ENCODE measurements around the gene C2orf49.

The C2orf49 gene

GRCh38 chr2:105371810-105372209 lies 34.5 kb downstream of the C2orf49 start:
- ChIA-PET POLR2A (no interaction called here), CTCF (interaction anchor here (1.0 kb wide), 1 partner anchor 33 kb away, joined by 3 read pairs; no protein-coding TSS in a partner anchor)
- no peak for DNase-seq (ENCODE audit: extremely low spot score)
- TF ChIP-seq CTBP1 (IDR thresholded peaks at IDR 0.05; ENCODE audit: borderline replicate concordance) (no peak), NFRKB (IDR thresholded peaks at IDR 0.05) (no peak), ELF4 (IDR thresholded peaks at IDR 0.05) (no peak), HDGF (IDR thresholded peaks at IDR 0.05; ENCODE audit: borderline replicate concordance) (no peak), LEF1 (IDR thresholded peaks at IDR 0.05; ENCODE audit: borderline replicate concordance) (no peak), PKNOX1 (IDR thresholded peaks at IDR 0.05) (no peak), SUZ12 (IDR thresholded peaks at IDR 0.05) (no peak), TARDBP (IDR thresholded peaks at IDR 0.05) (no peak), ZNF384 (IDR thresholded peaks at IDR 0.05) (no peak), FOXA1 (IDR thresholded peaks at IDR 0.05) (no peak), L3MBTL2 (conservative IDR thresholded peaks at IDR 0.05) (no peak), FOXM1 (IDR thresholded peaks at IDR 0.05; ENCODE audit: borderline replicate concordance) (no peak), ARNT (IDR thresholded peaks at IDR 0.05) (no peak), BHLHE40 (IDR thresholded peaks at IDR 0.05; ENCODE audit: borderline replicate concordance) (no peak), SP1 (IDR thresholded peaks at IDR 0.05) (no peak), FOXK2 (IDR thresholded peaks at IDR 0.05) (no peak)

DNA sequence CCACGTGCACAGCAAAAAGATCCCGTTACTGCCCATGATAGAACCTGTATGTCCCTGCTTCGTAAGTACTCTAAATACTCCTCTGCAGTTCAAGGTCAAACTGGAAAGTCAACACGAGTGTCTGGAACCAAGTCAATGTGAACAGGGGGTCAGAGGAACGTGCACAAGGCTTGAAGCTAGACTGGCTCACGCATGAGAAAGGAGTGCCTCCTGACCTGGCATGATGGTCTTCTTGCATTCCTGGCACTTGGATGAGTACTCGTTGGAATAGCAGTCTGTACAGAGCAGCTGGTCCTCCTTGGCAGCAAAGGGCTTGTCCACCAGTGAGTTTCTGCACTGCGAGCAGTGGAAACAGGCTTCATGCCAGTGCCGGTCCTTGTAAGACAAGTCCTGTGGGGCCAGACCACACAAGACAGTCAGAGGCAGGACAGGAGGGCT lies 36.0 kb downstream of the C2orf49 start:
- DNase-seq (ENCODE audit: extremely low spot score): no peak
- POLR2A ChIA-PET: no interaction called here
- CTCF ChIA-PET: no interaction called here
- no peak for TF ChIP-seq BHLHE40 (IDR thresholded peaks at IDR 0.05; ENCODE audit: borderline replicate concordance)
- no peak for TF ChIP-seq TARDBP (IDR thresholded peaks at IDR 0.05)
- TF ChIP-seq SUZ12 (IDR thresholded peaks at IDR 0.05): no peak
- no peak for TF ChIP-seq ZNF384 (IDR thresholded peaks at IDR 0.05)
- no peak for TF ChIP-seq ARNT (IDR thresholded peaks at IDR 0.05)
- TF ChIP-seq FOXM1 (IDR thresholded peaks at IDR 0.05; ENCODE audit: borderline replicate concordance): no peak
- TF ChIP-seq NFRKB (IDR thresholded peaks at IDR 0.05): no peak

- TF ChIP-seq TARDBP (IDR thresholded peaks at IDR 0.05): no peak
- no peak for DNase-seq (ENCODE audit: extremely low spot score)
- CTCF ChIA-PET: no interaction called here
- POLR2A ChIA-PET: no interaction called here
Measured at GRCh38 chr2:105373895-105374401, 36.6 kb downstream of the C2orf49 start.

DNA sequence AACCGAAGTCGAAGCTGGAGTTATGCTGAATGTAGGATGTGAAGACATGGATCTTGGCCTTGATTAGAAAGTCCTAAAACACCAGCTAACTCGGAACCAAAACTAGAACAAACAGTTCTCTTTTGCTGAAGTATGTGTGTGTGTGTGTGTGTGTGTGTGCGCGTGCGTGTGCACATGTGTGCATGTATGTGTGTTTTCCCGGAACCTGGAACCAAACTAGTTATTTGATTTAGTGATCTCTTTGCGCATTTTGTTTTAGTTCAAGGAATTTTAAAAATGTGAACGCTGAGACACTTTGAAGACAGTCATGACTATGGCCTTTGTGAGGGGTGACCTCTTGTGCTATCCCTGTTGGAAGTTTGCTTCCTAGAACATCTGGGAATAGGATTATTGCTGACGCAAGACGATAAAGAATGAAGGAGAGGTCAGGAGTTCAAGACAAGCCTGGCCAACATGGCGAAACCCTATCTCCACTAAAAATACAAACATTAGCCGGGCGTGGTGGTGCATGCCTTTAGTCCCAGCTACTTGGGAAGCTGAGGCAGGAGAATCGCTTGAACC lies 37.7 kb downstream of the C2orf49 start:
- TF ChIP-seq SUZ12 (IDR thresholded peaks at IDR 0.05) (no peak), PKNOX1 (IDR thresholded peaks at IDR 0.05) (no peak), NFRKB (IDR thresholded peaks at IDR 0.05) (no peak), L3MBTL2 (conservative IDR thresholded peaks at IDR 0.05) (no peak), SP1 (IDR thresholded peaks at IDR 0.05) (no peak), ELF4 (IDR thresholded peaks at IDR 0.05) (no peak), FOXM1 (IDR thresholded peaks at IDR 0.05; ENCODE audit: borderline replicate concordance) (no peak), HDGF (IDR thresholded peaks at IDR 0.05; ENCODE audit: borderline replicate concordance) (no peak), TARDBP (IDR thresholded peaks at IDR 0.05) (no peak), ARNT (IDR thresholded peaks at IDR 0.05) (no peak), FOXA1 (IDR thresholded peaks at IDR 0.05) (no peak), FOXK2 (IDR thresholded peaks at IDR 0.05) (no peak)
- no peak for DNase-seq (ENCODE audit: extremely low spot score)
- POLR2A ChIA-PET: no interaction called here
- CTCF ChIA-PET: no interaction called here

DNA sequence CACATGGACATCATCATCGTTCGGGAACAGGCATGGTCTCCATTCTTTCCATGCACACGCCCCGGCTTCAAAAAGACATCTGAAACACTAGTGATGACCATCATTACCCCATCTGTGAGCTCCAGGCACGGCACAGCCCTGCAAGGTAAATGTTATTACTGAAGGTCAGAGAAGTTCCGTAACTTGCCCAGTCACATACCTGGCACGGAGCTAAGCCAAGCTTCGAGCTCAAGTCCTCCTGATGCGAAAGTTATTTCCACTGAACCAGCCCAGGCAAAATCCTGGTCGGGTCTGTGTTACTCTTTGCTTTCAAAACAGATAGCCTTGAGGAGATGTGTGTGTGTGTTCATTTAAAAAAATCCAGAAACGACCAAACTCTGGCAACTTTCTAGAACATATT lies 38.7 kb downstream of the C2orf49 start:
- TF ChIP-seq LEF1 (IDR thresholded peaks at IDR 0.05; ENCODE audit: borderline replicate concordance) (no peak), SP1 (IDR thresholded peaks at IDR 0.05) (no peak), ELF4 (IDR thresholded peaks at IDR 0.05) (no peak), ARNT (IDR thresholded peaks at IDR 0.05) (no peak), FOXM1 (IDR thresholded peaks at IDR 0.05; ENCODE audit: borderline replicate concordance) (no peak), FOXK2 (IDR thresholded peaks at IDR 0.05) (no peak), L3MBTL2 (conservative IDR thresholded peaks at IDR 0.05) (no peak), TARDBP (IDR thresholded peaks at IDR 0.05) (no peak), PKNOX1 (IDR thresholded peaks at IDR 0.05) (no peak), NFRKB (IDR thresholded peaks at IDR 0.05) (no peak), FOXA1 (IDR thresholded peaks at IDR 0.05) (no peak), HDGF (IDR thresholded peaks at IDR 0.05; ENCODE audit: borderline replicate concordance) (no peak), ZNF384 (IDR thresholded peaks at IDR 0.05) (no peak), CTBP1 (IDR thresholded peaks at IDR 0.05; ENCODE audit: borderline replicate concordance) (no peak), SUZ12 (IDR thresholded peaks at IDR 0.05) (no peak)
- no peak for DNase-seq (ENCODE audit: extremely low spot score)
- CTCF ChIA-PET: no interaction called here
- POLR2A ChIA-PET: no interaction called here

DNA sequence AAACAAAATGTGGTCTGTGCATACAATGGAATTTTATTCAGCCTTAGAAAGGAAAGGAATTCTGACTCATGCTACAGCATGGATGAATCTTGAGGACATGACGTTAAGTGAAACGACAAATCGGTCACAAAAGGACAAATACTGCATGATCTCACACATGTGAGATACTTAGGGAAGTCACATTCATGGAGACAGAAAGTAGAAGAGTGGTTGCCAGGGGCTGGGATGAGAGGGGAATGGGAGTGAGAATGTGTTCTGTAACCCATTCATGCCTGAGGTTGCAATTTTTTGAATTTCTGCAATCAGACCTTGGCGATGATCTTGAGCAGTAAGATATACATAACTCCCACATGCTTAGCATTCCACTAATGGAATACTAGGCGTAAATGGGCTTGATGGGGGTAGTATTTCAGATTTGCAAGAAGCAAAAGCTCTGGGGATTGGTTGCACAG lies 39.5 kb downstream of the C2orf49 start:
- CTCF ChIA-PET: no interaction called here
- no peak for TF ChIP-seq LEF1 (IDR thresholded peaks at IDR 0.05; ENCODE audit: borderline replicate concordance)
- TF ChIP-seq FOXK2 (IDR thresholded peaks at IDR 0.05): no peak
- TF ChIP-seq ELF4 (IDR thresholded peaks at IDR 0.05): no peak
- no peak for TF ChIP-seq HDGF (IDR thresholded peaks at IDR 0.05; ENCODE audit: borderline replicate concordance)
- no peak for TF ChIP-seq L3MBTL2 (conservative IDR thresholded peaks at IDR 0.05)
- no peak for TF ChIP-seq BHLHE40 (IDR thresholded peaks at IDR 0.05; ENCODE audit: borderline replicate concordance)
- no peak for TF ChIP-seq PKNOX1 (IDR thresholded peaks at IDR 0.05)
- no peak for TF ChIP-seq NFRKB (IDR thresholded peaks at IDR 0.05)
- TF ChIP-seq FOXM1 (IDR thresholded peaks at IDR 0.05; ENCODE audit: borderline replicate concordance): no peak
- TF ChIP-seq ZNF384 (IDR thresholded peaks at IDR 0.05): no peak
- no peak for TF ChIP-seq SP1 (IDR thresholded peaks at IDR 0.05)
- no peak for TF ChIP-seq FOXA1 (IDR thresholded peaks at IDR 0.05)
- TF ChIP-seq CTBP1 (IDR thresholded peaks at IDR 0.05; ENCODE audit: borderline replicate concordance): no peak
- TF ChIP-seq SUZ12 (IDR thresholded peaks at IDR 0.05): no peak
- TF ChIP-seq ARNT (IDR thresholded peaks at IDR 0.05): no peak
- TF ChIP-seq TARDBP (IDR thresholded peaks at IDR 0.05): no peak
- POLR2A ChIA-PET: no interaction called here
- no peak for DNase-seq (ENCODE audit: extremely low spot score)

All from HEK293T (cell line).